Measurements from ENCODE around the gene HSF4.

Gene HSF4

DNA sequence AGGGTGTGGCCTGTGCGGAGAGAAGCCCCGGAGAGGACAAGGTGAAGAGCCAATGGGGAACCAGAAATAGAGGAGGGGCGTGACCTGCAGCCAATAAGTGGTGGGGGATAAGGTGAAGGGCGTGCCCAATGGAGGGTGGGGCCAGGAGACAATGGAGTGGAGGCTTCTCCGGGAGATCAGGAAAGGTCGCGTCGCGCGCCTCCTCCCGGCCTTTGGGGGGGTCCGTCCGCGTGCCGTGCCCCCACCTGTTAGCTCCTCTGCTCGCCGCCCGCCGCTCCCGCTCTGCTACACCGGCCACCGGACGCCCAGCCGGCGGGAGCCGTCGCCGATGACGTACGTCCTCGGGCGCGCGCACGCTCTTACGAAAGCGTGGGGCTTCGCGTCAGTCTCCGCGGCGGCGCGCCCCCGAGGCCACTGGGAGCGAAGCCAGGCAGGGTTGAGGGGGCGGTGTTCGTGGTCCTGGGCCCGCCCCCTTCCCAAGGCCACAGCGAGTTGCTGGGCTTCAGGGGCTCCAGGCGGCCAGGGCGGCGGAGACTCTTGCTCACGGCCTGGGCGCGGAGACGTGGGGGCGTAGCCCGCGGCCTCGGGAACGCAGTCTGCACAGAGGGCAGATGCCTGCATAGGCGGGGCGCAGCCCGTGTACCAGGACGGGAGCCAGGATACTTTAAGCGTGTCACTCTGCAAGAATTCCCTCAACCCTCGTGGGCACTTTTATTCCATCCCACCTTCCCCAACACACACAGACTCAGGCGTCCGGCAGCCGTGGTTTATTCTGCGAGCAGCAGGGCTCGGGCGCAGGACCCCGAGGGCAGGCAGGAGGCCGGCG, 19.3 kb downstream of the HSF4 start, which contains the start of gene MATCAP1:
Gene MATCAP1, minus strand, starts transcription at position 337 of the 826 bp plus-strand sequence. CDS start 3,353 bp downstream, outside the sequence.
- peak; percentile 78 to 92 for DNase-seq (ENCODE audit: low read depth in 1 of 2, low spot score in 1 of 2)

DNA sequence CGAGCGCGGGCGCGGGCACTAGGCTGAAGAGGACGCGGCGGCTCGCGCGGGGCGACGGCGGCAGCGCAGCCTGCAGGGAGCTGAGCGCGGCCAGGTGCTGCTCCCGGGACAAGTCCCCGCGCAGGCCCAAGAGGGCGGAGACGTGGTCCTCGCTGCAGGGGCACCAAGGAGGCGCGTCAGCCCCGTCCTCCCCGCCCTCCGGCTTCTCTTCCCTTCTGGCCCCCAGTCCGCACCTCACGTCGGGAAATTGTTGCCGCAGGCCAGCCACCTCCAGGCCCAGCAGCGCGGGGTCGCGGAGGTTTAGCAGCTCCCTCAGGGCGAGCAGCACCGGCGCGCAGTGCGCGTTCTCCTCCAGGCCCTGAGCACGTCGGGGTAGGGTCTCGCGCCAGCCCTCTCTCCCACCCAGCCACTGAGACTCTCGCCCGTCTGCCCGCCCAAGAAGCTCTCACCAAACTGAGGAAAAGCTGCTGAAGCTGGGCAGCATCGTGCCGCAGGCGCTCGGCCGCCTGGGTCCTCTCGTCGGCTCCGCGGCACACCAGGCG, 20.0 kb downstream of the HSF4 start:
- no peak for DNase-seq (ENCODE audit: low read depth in 1 of 2, low spot score in 1 of 2)

DNA sequence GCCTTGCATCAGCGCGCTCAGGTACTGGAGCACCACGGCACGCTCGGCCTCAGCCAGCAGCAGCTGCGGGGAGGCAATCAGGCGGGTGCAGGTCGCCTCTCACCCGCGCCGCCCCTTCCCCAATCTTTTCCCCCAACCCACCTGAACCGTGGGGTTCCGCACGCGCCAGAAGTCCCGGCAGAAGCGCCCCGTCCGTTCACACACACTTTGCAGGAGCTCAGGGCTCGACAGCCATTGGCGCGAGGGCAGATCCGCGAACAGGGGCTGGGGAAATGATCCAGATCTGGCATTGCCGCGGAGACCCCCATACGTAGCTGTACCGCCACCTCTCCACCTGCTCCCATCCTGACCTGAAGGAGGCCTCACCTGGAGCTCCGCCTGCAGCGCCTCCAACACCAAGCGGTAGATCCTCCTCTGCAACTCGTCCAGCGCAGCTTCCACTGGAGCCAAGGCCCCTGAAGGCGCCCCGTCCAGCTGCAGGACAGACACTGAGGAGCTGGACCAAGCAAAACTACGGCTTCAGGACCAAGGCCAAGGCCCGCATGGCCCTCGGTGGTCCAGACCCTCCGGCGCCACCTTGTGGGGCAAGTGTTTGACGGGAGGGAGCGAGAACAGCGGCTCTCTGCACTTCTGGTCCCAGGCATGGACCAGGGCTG, 20.6 kb downstream of the HSF4 start:
- peak; percentile 70 to 77 for DNase-seq (ENCODE audit: low read depth in 1 of 2, low spot score in 1 of 2)

DNA sequence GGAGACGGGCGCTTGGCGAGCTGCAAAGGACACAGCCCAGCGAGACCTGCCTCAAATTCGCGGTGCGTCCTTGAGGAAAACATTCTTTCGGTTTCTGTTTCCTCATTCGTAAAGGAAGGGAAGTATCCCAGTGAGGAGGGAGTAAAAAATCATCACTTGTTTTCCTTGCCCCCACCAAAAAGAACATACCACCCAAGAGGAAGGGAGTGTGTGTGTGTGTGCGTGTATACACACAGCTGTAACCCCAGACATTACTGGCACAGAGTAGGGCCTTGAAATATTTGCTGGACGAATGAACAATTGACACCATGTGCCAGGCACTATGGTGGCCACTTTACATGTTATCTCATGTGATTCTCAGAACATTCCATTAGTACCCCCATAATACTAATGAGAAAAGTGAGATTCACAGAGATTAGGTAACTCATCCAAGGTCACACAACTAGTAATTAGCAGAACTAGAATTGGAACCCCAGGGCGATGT, 21.1 kb downstream of the HSF4 start:
- no peak for DNase-seq (ENCODE audit: low read depth in 1 of 2, low spot score in 1 of 2)

DNA sequence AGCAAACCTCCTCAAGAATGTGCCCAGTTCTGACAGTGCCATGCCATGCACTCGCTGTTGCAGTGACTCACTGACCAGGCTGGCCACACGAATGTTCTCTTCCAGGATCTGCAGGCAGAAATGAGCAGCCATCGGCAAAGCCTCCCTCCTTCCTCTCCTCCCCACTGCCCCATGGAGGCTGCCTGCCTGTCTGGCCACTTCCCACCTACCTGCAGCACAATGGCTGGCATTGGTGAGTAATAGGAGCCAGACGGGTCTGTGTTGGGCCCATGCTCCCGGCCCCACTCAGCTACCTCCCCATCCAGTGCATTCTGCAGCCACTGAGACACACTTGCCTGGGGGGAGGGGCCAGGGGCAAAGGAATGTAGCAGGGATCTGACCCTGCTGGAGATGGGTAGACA, 22.0 kb downstream of the HSF4 start:
- DNase-seq (ENCODE audit: low read depth in 1 of 2, low spot score in 1 of 2): no peak

DNA sequence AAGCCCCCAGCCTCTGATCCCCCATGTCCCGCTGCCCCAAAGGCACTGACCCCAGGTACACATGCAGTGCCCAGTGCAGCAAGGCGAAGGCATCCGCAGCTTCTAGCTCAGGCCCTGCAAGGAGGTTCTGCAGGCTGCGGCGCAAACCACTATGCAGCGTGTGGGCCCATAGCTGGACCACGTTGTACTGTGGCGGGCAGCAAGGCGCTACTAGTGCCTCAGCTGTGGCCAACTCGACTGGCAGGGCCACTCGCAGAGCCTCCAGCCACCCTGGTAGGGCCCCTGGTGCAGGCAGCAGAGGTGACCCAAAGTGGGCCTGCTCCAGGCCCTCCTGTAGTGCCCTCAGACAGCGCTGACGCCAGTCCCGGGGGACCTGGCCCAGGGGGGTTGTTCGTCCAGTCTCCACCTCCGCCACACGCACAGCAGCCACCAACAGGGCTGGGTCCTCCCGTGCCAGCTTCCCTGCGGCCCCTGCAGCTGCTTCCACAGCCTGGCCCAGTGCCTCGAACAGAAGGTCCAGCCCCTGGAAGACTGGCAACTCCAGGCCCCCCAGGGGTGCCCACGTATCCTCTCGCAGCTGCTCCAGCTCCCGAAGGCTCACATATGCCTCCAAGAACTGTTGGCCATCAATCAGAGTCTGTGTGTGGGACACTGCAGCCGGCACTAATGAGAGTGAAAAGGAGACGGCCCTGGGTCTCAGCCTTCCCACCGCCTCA, 22.8 kb downstream of the HSF4 start:
- DNase-seq (ENCODE audit: low read depth in 1 of 2, low spot score in 1 of 2): no peak

DNA sequence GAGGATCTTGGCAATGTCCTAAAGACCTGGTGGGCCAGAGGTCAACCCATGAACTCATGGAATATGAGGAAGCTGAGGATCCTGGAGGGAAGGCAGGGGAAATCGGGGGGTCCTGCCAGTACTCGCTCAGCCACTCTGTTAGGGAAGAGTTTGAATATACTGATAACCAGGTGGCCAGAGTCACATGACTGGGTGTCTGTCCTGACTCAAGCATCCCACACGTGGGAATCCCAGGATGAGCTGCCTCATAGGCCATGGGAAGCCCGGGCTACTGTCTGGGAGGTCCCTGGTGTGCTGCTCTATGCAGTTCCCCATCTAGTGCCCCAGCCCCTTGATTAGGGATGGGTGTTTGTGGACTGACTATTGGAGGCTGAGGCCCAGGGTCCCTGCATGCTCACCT, 23.8 kb downstream of the HSF4 start:
- DNase-seq (ENCODE audit: low read depth in 1 of 2, low spot score in 1 of 2): no peak

DNA sequence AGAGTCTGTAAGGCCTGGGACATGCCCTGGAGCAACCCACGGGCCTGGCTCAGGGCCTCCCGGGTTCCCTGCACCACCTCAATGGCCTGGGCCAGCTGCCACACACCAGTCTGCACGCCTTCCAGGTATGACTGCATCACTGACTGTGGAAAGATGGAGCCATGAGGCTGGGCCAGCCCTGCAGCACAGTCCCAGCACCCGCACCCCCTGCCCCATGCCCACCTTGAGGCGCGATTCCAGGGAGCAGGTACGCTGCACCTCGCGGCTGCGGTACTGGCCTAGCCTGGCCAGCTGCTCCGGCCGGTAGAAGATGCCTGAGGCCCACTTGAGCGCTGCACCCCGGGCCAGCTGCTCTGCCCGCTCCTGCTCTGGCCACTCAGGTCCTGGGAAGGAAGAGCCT, 24.3 kb downstream of the HSF4 start:
- no peak for DNase-seq (ENCODE audit: low read depth in 1 of 2, low spot score in 1 of 2)

DNA sequence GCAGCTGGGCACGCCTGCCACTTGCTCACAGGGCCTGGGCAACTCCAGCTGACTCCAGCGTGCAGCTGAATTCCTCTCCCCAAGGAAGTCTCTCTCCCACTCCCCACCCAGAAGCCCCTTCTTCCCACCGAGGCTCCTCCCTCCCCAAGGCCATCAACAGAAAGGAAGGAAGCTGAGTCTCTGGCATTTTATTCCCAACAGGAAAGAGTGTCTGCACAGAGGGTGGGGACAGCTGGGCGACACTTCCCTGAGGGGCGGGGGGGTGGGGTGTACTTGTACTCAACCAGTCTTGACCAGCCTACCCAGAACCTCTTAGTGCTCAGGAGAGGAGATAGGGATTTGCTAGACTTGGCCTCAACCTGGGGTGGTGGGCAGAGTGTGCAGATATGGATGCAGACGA, 25.5 kb downstream of the HSF4 start, which contains the start of gene EXOC3L1:
Gene EXOC3L1, minus strand, starts transcription at position 96 of the 400 bp plus-strand sequence. CDS start 460 bp downstream, outside the sequence.
- DNase-seq (ENCODE audit: low read depth in 1 of 2, low spot score in 1 of 2): no peak

DNA sequence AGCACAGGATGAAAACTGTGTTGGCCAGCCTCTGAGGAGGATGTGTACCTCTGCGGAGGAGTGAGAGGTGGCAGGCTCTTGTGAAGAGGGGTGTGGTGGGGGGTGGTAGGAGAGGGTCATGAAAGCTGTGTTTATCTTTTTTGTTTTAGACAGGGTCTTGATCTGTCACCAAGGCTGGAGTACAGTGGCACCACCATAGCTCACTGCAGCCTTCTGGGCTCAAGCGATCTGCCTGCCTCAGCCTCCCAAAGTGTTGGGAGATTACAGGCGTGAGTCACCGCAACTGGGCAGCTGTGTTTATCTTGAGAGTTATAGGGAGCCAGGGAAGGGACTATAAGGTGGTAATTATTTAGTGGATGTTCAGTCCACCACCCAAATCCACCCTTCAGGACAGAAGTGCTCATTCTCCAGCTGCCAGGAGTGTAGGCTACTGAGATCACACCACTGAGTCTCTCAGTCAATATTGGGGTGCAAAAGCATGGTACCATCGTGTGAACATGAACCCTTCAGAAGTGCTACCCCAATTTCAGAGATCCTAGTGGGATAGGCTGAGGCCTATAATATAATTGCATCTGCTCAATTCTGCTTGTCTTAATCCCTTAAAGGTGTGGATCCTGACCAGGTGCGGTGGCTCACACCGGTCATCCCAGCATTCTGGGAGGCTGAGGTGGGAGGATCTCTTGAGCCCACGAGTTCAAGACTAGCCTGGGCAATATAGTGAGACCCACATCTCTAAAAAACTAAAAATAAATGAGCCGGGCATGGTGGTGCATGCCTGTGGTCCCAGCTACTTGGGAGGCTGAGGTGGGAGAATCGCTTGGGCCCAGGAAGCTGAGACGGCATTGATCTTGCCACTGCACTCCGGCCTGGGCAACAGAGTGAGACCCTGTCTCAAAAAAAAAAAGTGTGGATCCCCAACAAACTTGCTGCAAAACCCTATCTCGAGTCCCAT, 26.2 kb downstream of the HSF4 start:
- no peak for DNase-seq (ENCODE audit: low read depth in 1 of 2, low spot score in 1 of 2)

DNA sequence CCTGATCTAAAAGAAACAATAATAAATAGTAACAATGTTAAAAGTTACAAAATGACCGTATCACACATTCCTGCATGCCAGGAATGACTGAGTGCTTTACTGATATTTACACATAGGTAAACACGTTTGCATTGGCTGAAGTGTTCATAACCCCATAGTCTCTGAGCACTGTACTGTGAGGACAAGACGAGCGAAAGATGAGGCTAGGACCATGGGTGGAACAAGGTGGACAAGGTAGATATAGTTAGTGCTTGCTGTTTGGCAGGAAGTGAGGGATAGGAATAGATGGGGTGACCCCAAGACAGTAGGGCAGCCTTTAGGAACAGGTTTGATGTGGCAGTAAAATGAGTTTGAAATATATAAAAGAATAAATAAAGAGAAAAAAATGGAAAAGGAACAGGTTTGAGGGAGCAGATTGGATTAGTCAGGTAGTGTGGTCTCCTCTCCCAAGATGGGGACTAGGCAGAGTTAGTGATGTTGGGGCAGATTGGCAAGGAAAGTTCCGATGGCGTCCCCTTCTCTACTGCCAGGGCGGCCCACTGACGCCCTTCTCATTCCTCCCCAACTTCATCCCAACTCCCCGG, 27.0 kb downstream of the HSF4 start:
- DNase-seq (ENCODE audit: low read depth in 1 of 2, low spot score in 1 of 2): no peak

DNA sequence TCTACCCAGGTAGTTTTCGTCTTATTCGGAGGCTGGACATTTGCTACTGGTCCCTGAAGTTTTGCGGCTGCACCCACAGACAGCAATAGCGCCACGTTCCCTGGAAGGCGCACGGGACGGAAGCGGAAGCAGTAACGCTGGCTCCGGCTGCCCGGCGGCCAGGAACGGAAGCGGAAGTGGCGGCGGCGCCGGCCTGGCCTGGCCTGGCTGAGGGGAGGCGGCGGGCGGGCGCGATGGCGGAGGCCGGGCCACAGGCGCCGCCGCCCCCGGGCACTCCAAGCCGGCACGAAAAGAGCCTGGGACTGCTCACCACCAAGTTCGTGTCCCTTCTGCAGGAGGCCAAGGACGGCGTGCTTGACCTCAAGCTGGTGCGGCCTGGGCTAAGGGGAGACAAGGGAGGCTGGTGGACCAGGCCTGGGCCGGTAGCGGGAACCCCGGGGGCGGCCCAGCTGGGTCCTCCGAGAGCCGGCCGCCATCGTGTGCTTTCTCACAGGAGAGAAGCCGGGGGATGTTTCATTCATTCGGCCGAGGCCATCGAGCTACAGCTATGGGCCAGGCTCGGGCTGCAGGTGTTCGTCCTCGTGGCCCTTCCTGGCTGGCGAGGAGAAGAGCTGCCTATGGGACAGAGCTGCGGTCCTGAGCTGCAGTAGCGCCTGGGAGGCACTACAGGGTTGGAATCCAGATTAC, 27.6 kb downstream of the HSF4 start, which contains the start of gene E2F4:
Gene E2F4, plus strand, starts transcription at position 161 of the 687 bp plus-strand sequence. Its CDS starts 73 bp downstream, at position 234.
- peak; percentile 70 to 87 for DNase-seq (ENCODE audit: low read depth in 1 of 2, low spot score in 1 of 2)

DNA sequence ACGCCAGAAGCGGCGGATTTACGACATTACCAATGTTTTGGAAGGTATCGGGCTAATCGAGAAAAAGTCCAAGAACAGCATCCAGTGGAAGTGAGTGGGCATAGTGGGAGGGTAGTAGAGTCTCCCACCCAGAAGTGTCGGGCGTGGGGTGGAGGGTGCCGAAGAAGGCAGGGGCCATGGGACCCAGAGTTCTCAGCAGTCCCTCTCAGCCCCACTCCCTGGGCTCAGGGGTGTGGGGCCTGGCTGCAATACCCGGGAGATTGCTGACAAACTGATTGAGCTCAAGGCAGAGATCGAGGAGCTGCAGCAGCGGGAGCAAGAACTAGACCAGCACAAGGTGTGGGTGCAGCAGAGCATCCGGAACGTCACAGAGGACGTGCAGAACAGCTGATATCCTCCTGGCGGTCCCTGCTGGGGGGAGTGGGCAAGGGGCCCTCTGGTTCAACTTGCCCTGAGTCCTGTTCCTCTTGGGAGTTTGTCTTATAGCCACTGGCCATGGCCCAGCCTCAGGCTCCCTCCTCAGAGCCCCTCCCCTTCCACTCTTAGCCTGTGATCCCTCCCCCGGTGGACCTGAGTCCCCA, 28.3 kb downstream of the HSF4 start:
- DNase-seq (ENCODE audit: low read depth in 1 of 2, low spot score in 1 of 2): no peak

DNA sequence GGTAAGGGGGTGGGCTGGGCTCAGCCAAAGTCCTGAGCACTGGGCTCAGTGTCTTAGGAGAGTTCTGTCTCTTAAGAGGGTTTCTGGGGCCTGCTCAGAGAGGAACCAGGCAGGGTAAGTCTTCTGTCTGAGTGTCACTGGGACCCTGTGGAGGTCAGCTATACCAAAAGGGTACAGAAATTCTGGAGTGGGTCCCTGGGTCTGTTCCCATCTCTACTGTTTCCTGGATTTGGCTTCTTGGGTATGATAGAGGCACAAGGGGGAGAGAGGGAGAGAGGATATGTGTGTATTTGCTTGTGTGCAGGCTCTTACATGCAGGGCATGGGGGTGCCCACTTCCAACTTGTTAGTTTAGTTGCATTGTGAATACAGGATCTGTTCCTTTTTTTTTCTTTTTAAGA, 29.0 kb downstream of the HSF4 start:
- no peak for DNase-seq (ENCODE audit: low read depth in 1 of 2, low spot score in 1 of 2)

DNA sequence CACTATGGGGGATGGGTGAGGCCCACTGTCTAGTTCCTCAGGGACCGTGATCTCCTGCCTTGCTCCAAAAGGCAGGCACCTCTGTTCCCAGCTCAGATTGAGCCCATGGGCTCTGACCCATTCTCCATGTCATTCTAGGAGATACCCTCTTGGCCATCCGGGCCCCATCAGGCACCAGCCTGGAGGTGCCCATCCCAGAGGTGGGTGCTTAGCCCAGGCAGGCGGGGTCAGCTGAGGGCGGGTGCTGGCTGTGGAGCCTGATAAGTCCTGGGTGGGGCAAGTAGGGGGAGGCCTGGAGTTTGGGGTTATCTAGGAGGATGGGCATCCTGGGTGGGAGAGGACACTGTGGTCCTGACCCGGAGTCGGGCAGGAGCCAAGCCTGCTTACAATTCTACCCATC, 29.7 kb downstream of the HSF4 start:
- no peak for DNase-seq (ENCODE audit: low read depth in 1 of 2, low spot score in 1 of 2)

DNA sequence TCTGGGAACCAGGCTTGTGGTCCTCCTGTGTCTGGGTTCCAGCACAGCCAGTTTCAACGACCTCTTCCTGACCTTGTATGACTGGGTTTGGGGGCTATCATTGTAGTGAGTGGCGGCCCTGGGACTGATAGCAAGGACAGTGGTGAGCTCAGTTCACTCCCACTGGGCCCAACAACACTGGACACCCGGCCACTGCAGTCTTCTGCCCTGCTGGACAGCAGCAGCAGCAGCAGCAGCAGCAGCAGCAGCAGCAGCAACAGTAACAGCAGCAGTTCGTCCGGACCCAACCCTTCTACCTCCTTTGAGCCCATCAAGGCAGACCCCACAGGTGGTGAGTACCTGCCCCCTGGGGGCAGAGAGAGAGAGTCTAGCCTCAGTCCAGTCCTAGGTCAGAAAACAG, 31.1 kb downstream of the HSF4 start:
- DNase-seq (ENCODE audit: low read depth in 1 of 2, low spot score in 1 of 2): no peak

DNA sequence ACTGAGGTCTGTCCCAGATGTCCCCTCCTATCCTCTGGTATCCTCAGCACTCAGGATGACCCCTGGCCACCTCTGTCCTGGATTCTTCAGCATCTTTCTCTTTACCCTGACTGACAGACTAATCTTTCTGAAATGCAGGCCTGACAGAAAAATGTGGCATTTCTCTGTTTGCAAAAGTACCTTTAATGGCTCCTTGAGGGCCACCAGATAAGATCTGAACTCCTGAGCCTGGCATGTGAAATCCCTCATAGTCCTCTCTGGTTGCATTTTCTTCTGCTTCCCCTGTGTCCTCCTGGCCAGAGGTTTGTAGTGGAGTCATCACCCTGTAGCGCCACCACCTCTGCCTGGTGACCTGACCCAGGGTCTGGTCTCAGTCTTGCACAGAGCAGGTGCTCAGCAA, 32.3 kb downstream of the HSF4 start:
- no peak for DNase-seq (ENCODE audit: low read depth in 1 of 2, low spot score in 1 of 2)

DNA sequence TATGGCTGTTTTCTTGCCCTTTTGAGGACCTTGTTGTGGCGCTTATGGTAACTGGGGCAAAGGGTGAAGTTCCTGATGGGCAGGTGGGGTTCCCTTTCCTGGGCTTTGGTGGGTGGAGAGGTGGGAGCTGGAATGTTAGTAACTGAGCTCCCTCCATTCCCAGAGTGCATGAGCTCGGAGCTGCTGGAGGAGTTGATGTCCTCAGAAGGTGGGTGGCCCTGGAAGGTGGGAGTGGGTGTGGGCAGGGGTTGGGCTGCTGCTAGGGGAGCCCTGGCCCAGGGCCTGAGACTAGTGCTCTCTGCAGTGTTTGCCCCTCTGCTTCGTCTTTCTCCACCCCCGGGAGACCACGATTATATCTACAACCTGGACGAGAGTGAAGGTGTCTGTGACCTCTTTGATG, 33.2 kb downstream of the HSF4 start:
- DNase-seq (ENCODE audit: low read depth in 1 of 2, low spot score in 1 of 2): no peak

DNA sequence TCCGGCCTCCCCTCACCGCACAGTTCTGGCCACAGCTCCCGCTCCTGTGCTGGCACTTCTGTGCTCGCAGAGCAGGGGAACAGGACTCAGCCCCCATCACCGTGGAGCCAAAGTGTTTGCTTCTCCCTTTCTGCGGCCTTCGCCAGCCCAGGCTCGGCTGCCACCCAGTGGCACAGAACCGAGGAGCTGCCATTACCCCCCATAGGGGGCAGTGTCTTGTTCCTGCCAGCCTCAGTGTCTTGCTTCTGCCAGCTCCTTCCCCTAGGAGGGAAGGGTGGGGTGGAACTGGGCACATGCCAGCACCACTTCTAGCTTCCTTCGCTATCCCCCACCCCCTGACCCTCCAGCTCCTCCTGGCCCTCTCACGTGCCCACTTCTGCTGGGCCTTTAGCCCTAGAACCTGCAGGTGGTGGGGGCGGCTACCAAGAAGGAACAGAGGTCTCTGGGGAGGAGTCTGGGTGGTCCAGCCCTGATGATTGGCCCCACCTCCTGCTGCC, 33.7 kb downstream of the HSF4 start:
- DNase-seq (ENCODE audit: low read depth in 1 of 2, low spot score in 1 of 2): no peak
